HepG2 (cell line): ENCODE measurements around the gene RSL1D1. TPM values are rescaled to one million over a fixed set of nuclear protein-coding genes. Genes with fewer than 3 reads are reported as not detected.

ENCODE experiments used
- AHR ChIP-seq: IDR thresholded peaks from 2 replicates; pipeline ENCODE4 v1.6.1; 2018; ENCODE audit warnings: missing genetic modification reagents, missing compliant biosample characterization
- CEBPG ChIP-seq: IDR thresholded peaks from 2 replicates; pipeline ENCODE4 v1.6.1; 2016
- GABPA ChIP-seq, 2 experiments: IDR thresholded peaks; 2 replicates each; pipeline ENCODE4 v1.6.1; 2011 to 2016; ENCODE audit warnings: low read depth in 2 of 2, low read length in 1 of 2, missing biosample characterization in 1 of 2, missing genetic modification characterization in 1 of 2
- ZSCAN31 ChIP-seq: sonication (generic); formaldehyde crosslinking; IDR thresholded peaks from 2 replicates; pipeline ENCODE4 v1.5.0; 2020; ENCODE audit warnings: low read depth, mild to moderate bottlenecking, missing genetic modification reagents
- polyA plus RNA-seq, 8 experiments: library from polyadenylated mRNA; depleted of rRNA in 3 of 8; stranded (reverse) in 7 of 8; unstranded in 1 of 8; fragments of >200 nt; fragmentation: Illumina TruSeq in 4 of 8; extraction: Trizol in 4 of 8; gene quantifications; 2 replicates each; pipeline versions ENCODE4 v1.2.1 to v1.2.3, GENCODE V29; 2011 to 2016; ENCODE audit warnings: low read depth in 4 of 8, missing spikeins in 1 of 8, mixed read lengths in 1 of 8; ENCODE audit not compliant: insufficient read depth in 1 of 8
- total RNA-seq, 5 experiments: library from RNA; depleted of rRNA; stranded (reverse); fragments of >200 nt; fragmentation: Illumina TruSeq; extraction: Trizol; gene quantifications; 2 replicates each; pipeline ENCODE4 v1.2.3, GENCODE V29; 2016; ENCODE audit warnings: low read depth in 1 of 5
- TF ChIP-seq, protein P1 (sequence below), 2 experiments: sonication (generic) in 1 of 2; formaldehyde crosslinking in 1 of 2; IDR thresholded peaks; 2 replicates each; pipeline versions ENCODE4 v1.6.1 to v1.9.0; 2014 to 2022; ENCODE audit warnings: antibody characterized with exemption in 1 of 2, borderline replicate concordance in 1 of 2, inconsistent platforms in 1 of 2, low read depth in 1 of 2, missing genetic modification reagents in 1 of 2
- TF ChIP-seq, protein P2 (sequence below): sonication (generic); formaldehyde crosslinking; IDR thresholded peaks from 2 replicates; pipeline ENCODE4 v1.8.0; 2022; ENCODE audit warnings: missing genetic modification reagents, low read depth, mild to moderate bottlenecking, borderline replicate concordance
- TF ChIP-seq, protein P3 (sequence below): sonication (generic); formaldehyde crosslinking; IDR thresholded peaks from 2 replicates; pipeline ENCODE4 v1.8.1; 2023; ENCODE audit warnings: missing genetic modification reagents, mild to moderate bottlenecking, borderline replicate concordance
- TF ChIP-seq, protein P4 (sequence below): sonication (generic); formaldehyde crosslinking; IDR thresholded peaks from 2 replicates; pipeline ENCODE4 v1.4.0; 2020; ENCODE audit warnings: missing genetic modification reagents, borderline replicate concordance
- TF ChIP-seq, protein P5 (sequence below): fragments of 450-650 bp; IDR thresholded peaks from 2 replicates; pipeline ENCODE4 v1.6.1; 2016

Gene RSL1D1
- total and polyA plus RNA-seq, 2 of the 13 experiments (the other 11 are each of a cell fraction or from before 2014, with no cell fraction given), result 187 to 343 TPM

DNA sequence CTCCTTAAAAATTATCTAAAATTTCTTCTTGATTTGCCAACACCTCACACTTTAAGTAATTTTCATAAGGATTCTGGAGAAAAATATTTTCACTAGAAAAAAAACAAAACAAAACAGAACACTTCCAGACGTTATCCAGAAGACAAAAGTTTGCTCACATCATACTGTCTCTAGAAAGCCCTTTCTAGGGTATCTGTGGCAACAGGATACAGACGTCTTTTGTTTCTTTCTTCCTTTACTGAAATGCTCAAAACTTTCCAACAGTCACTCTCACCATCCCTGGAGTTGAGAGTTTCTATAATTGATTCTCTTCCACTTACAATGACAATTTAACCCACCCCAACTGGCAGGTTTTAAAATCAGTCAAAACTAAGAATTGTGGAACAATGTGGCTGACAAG lies 56.9 kb downstream of the RSL1D1 start (continued):
- TF ChIP-seq, protein P1, sequence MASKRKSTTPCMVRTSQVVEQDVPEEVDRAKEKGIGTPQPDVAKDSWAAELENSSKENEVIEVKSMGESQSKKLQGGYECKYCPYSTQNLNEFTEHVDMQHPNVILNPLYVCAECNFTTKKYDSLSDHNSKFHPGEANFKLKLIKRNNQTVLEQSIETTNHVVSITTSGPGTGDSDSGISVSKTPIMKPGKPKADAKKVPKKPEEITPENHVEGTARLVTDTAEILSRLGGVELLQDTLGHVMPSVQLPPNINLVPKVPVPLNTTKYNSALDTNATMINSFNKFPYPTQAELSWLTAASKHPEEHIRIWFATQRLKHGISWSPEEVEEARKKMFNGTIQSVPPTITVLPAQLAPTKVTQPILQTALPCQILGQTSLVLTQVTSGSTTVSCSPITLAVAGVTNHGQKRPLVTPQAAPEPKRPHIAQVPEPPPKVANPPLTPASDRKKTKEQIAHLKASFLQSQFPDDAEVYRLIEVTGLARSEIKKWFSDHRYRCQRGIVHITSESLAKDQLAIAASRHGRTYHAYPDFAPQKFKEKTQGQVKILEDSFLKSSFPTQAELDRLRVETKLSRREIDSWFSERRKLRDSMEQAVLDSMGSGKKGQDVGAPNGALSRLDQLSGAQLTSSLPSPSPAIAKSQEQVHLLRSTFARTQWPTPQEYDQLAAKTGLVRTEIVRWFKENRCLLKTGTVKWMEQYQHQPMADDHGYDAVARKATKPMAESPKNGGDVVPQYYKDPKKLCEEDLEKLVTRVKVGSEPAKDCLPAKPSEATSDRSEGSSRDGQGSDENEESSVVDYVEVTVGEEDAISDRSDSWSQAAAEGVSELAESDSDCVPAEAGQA (IDR thresholded peaks at IDR 0.05; ENCODE audit: low read depth), result no peak
- TF ChIP-seq, protein P1 (CRISPR knock-in tag; IDR thresholded peaks at IDR 0.05; ENCODE audit: borderline replicate concordance), result no peak
- TF ChIP-seq, protein P2, sequence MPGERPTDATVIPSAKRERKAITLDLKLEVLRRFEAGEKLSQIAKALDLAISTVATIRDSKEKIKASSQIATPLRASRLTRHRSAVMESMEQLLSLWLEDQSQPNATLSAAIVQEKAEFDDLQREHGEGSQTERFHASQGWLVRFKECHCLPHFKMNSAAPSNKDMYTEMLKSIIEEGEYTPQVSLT (CRISPR knock-in tag), result no peak
- TF ChIP-seq, protein P3, sequence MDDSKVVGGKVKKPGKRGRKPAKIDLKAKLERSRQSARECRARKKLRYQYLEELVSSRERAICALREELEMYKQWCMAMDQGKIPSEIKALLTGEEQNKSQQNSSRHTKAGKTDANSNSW, result no peak
- TF ChIP-seq ZSCAN31 (CRISPR knock-in tag), result no peak
- TF ChIP-seq CEBPG, result no peak
- TF ChIP-seq GABPA (IDR thresholded peaks at IDR 0.05; ENCODE audit: low read depth, low read length), result no peak
- no peak for TF ChIP-seq GABPA (CRISPR knock-in tag; IDR thresholded peaks at IDR 0.05; ENCODE audit: low read depth)
- TF ChIP-seq, protein P4, sequence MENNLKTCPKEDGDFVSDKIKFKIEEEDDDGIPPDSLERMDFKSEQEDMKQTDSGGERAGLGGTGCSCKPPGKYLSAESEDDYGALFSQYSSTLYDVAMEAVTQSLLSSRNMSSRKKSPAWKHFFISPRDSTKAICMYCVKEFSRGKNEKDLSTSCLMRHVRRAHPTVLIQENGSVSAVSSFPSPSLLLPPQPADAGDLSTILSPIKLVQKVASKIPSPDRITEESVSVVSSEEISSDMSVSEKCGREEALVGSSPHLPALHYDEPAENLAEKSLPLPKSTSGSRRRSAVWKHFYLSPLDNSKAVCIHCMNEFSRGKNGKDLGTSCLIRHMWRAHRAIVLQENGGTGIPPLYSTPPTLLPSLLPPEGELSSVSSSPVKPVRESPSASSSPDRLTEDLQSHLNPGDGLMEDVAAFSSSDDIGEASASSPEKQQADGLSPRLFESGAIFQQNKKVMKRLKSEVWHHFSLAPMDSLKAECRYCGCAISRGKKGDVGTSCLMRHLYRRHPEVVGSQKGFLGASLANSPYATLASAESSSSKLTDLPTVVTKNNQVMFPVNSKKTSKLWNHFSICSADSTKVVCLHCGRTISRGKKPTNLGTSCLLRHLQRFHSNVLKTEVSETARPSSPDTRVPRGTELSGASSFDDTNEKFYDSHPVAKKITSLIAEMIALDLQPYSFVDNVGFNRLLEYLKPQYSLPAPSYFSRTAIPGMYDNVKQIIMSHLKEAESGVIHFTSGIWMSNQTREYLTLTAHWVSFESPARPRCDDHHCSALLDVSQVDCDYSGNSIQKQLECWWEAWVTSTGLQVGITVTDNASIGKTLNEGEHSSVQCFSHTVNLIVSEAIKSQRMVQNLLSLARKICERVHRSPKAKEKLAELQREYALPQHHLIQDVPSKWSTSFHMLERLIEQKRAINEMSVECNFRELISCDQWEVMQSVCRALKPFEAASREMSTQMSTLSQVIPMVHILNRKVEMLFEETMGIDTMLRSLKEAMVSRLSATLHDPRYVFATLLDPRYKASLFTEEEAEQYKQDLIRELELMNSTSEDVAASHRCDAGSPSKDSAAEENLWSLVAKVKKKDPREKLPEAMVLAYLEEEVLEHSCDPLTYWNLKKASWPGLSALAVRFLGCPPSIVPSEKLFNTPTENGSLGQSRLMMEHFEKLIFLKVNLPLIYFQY (CRISPR knock-in tag), result no peak
- TF ChIP-seq, protein P5, sequence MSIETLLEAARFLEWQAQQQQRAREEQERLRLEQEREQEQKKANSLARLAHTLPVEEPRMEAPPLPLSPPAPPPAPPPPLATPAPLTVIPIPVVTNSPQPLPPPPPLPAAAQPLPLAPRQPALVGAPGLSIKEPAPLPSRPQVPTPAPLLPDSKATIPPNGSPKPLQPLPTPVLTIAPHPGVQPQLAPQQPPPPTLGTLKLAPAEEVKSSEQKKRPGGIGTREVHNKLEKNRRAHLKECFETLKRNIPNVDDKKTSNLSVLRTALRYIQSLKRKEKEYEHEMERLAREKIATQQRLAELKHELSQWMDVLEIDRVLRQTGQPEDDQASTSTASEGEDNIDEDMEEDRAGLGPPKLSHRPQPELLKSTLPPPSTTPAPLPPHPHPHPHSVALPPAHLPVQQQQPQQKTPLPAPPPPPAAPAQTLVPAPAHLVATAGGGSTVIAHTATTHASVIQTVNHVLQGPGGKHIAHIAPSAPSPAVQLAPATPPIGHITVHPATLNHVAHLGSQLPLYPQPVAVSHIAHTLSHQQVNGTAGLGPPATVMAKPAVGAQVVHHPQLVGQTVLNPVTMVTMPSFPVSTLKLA, result no peak
- no peak for TF ChIP-seq AHR (CRISPR knock-in tag)
